ENCODE measurements around the gene TSPAN10.

DNA sequence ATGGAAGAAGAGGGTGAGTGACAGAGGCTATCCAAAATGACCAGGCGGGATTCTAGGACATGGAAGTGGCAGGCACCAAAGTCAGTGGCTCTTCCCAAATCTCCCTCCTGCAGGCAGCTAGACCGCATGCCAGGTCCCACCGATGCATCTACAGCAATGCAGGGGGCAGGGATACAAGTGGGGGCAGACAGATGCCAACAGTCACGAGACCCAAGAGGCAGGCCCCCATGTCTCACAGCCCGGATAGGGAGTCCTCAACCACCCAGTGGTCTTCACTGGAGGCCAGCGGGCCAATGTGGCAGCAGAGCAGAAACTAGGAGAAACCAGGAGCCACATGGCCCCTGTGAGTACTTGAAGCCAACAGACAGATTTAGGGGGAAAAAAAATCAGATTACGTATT is 20.1 kb upstream of the TSPAN10 start:
- TF ChIP-seq EZH2 (IDR thresholded peaks at IDR 0.05) (no peak), POLR2AphosphoS5 (IDR thresholded peaks at IDR 0.05; ENCODE audit: borderline replicate concordance, low read depth, low read length) (no peak)

All from SK-N-MC (cell line).